ENCODE results near the gene FTL.
A peak's percentile ranks its signal among the peaks of the same experiment; 100 is the strongest.

FTL gene

GRCh38 chr19:48992581-48993174 is 27.6 kb downstream of the FTL start:
- DNase-seq (ENCODE audit: low read depth): no peak

GRCh38 chr19:48993175-48994034 is 28.3 kb downstream of the FTL start, which contains the start of the genes GYS1 and RUVBL2:
GYS1 (minus strand) TSS chr19:48993309; CDS start chr19:48993112, 197 bp downstream.
RUVBL2 (plus strand) TSS chr19:48993887; CDS start chr19:48993912, 25 bp downstream.
- DNase-seq (ENCODE audit: low read depth): peak; percentile 99

GRCh38 chr19:48994035-48994386 is 28.9 kb downstream of the FTL start:
- no peak for DNase-seq (ENCODE audit: low read depth)

GRCh38 chr19:48997972-48998371 is 32.9 kb downstream of the FTL start:
- peak; percentile 70 for DNase-seq (ENCODE audit: low read depth)

- peak; percentile 63 for DNase-seq (ENCODE audit: low read depth)
Measured at GRCh38 chr19:48999481-49000325, 34.6 kb downstream of the FTL start.

- no peak for DNase-seq (ENCODE audit: low read depth)
Measured at GRCh38 chr19:49004133-49004532, 39.0 kb downstream of the FTL start.

- DNase-seq (ENCODE audit: low read depth): no peak
Measured at GRCh38 chr19:49004964-49005614, 40.0 kb downstream of the FTL start.

GRCh38 chr19:49006905-49007304 is 41.8 kb downstream of the FTL start:
- DNase-seq (ENCODE audit: low read depth): no peak

- DNase-seq (ENCODE audit: low read depth): no peak
Measured at GRCh38 chr19:49009828-49010227, 44.7 kb downstream of the FTL start.

GRCh38 chr19:49010453-49010852 is 45.3 kb downstream of the FTL start:
- no peak for DNase-seq (ENCODE audit: low read depth)

GRCh38 chr19:49011194-49011593 is 46.1 kb downstream of the FTL start:
- DNase-seq (ENCODE audit: low read depth): no peak

GRCh38 chr19:49014123-49014869 is 49.2 kb downstream of the FTL start:
- no peak for DNase-seq (ENCODE audit: low read depth)

GRCh38 chr19:49014870-49015255 is 49.8 kb downstream of the FTL start:
- DNase-seq (ENCODE audit: low read depth): no peak

GRCh38 chr19:49016067-49016839 is 51.1 kb downstream of the FTL start:
- no peak for DNase-seq (ENCODE audit: low read depth)
